HepG2 (cell line): ENCODE data around the gene SLC6A8. TPM values are rescaled to one million over a fixed set of nuclear protein-coding genes. Genes with fewer than 3 reads are reported as not detected.

Experiments used
- ATAC-seq: fragments of 200-7000 bp; cut with Tn5 transposase; 3 replicates; pipeline ENCODE4 v1.9.1; 2020; ENCODE audit warnings: mild to moderate bottlenecking, moderate library complexity
- BruUV-seq: library from RNA; stranded (reverse); fragments of 400-500 nt; replicated peaks from 2 replicates; lab custom pipeline; 2021; lab: Mats Ljungman, UMichigan
- CTCF ChIA-PET: fragments of 300-600 bp; formaldehyde crosslinking; extraction: SDS; loops from one replicate; lab custom pipeline; 2021; ENCODE audit warnings: low total read pairs, inconsistent platforms, low intra/inter-chr PET ratio; lab: Yijun Ruan, JAX
- POLR2A ChIA-PET: fragments of 350-600 bp; sonication (Branson Sonifier 250); formaldehyde crosslinking; loops from one replicate; lab custom pipeline; 2020; ENCODE audit warnings: antibody characterized with exemption, inconsistent platforms; lab: Yijun Ruan, JAX
- DNase-seq: peaks from one replicate; pipeline ENCODE4 v3.0.0-alpha.2; 2015; ENCODE audit warnings: low spot score
- FAIRE-seq: peaks from 3 replicates; lab custom pipeline; 2011; peaks lifted over from hg19 to GRCh38; lab: Jason Lieb, UNC
- H2AFZ ChIP-seq: one replicate; pipeline ENCODE4 v1.6.1; 2011; ENCODE audit warnings: low read length, inconsistent platforms
- H3K27ac ChIP-seq: fragments of 300-600 bp; 3 replicates; pipeline ENCODE4 v1.8.0; 2011; ENCODE audit warnings: mixed run types, mild to moderate bottlenecking, mixed read lengths, low read length, inconsistent platforms; ENCODE audit not compliant: insufficient read depth; ENCODE audit errors: extremely low read length
- H3K27me3 ChIP-seq, 2 experiments: fragments of 200-600 bp in 1 of 2; 2 replicates in 1 of 2; 3 replicates in 1 of 2; pipeline versions ENCODE4 v1.6.0 to v1.8.0; 2011; ENCODE audit warnings: low read length in 2 of 2, mild to moderate bottlenecking in 2 of 2, moderate library complexity in 2 of 2, inconsistent platforms in 1 of 2; ENCODE audit not compliant: insufficient read depth in 2 of 2, control insufficient read depth in 1 of 2
- H3K36me3 ChIP-seq, 2 experiments: fragments of 200-600 bp in 1 of 2; replicated peaks in 1 of 2; 2 replicates in 1 of 2; 3 replicates in 1 of 2; pipeline versions ENCODE4 v1.5.1 to v1.8.0; 2011; ENCODE audit warnings: low read length in 2 of 2, inconsistent platforms in 1 of 2; ENCODE audit not compliant: insufficient read depth in 2 of 2, control insufficient read depth in 1 of 2
- H3K4me1 ChIP-seq: 2 replicates; pipeline ENCODE4 v1.5.1; 2012; ENCODE audit warnings: low read length, inconsistent platforms; ENCODE audit not compliant: insufficient read depth
- H3K4me2 ChIP-seq: 2 replicates; pipeline ENCODE4 v1.6.0; 2011; ENCODE audit warnings: low read depth, low read length, inconsistent platforms
- H3K4me3 ChIP-seq, 3 experiments: fragments of 200-600 bp in 1 of 3; sonication (generic), shearing (Covaris generic) in 1 of 3; replicated peaks in 1 of 3; 2 replicates each; pipeline ENCODE4 v1.5.1; 2011 to 2016; ENCODE audit warnings: low read length in 3 of 3, inconsistent platforms in 2 of 3, low read depth in 2 of 3, mild to moderate bottlenecking in 2 of 3, control low read depth in 1 of 3, mixed read lengths in 1 of 3; ENCODE audit not compliant: insufficient read depth in 1 of 3
- H3K79me2 ChIP-seq: one replicate; pipeline ENCODE4 v1.6.1; 2011; ENCODE audit warnings: low read length, inconsistent platforms; ENCODE audit not compliant: insufficient read depth
- H3K9ac ChIP-seq: 2 replicates; pipeline ENCODE4 v1.6.0; 2011; ENCODE audit warnings: mild to moderate bottlenecking, low read depth, low read length, inconsistent platforms; ENCODE audit not compliant: insufficient read depth
- H3K9me3 ChIP-seq: 2 replicates; pipeline ENCODE4 v1.5.1; 2012; ENCODE audit warnings: mild to moderate bottlenecking, low read length
- H4K20me1 ChIP-seq: 2 replicates; pipeline ENCODE4 v1.6.0; 2011; ENCODE audit warnings: inconsistent platforms, mild to moderate bottlenecking, low read length, moderate library complexity; ENCODE audit not compliant: insufficient read depth
- LCORL ChIP-seq, 2 experiments: fragments of 450-650 bp in 1 of 2; sonication (generic) in 1 of 2; formaldehyde crosslinking in 1 of 2; IDR thresholded peaks; 2 replicates each; pipeline versions ENCODE4 v1.5.0 to v1.6.1; 2017 to 2020; ENCODE audit warnings: antibody characterized with exemption in 1 of 2, missing genetic modification reagents in 1 of 2
- MLLT10 ChIP-seq: sonication (generic); formaldehyde crosslinking; IDR thresholded peaks from 2 replicates; pipeline ENCODE4 v1.4.0; 2020; ENCODE audit warnings: missing genetic modification reagents
- RBFOX2 ChIP-seq: fragments of 200-400 bp; formaldehyde crosslinking; IDR thresholded peaks from 2 replicates; pipeline ENCODE4 v1.6.1; 2017; ENCODE audit warnings: low read depth, mild to moderate bottlenecking, low read length
- SMAD9 ChIP-seq: sonication (generic); formaldehyde crosslinking; IDR thresholded peaks from 2 replicates; pipeline ENCODE4 v1.5.1; 2020; ENCODE audit warnings: mild to moderate bottlenecking, missing genetic modification reagents
- WGBS: methylation state at CpG from one replicate; pipeline ENCODE4 v1.1.6; 2017; ENCODE audit warnings: low lambda C conversion rate; 5-methylcytosine and 5-hydroxymethylcytosine counted together
- in situ Hi-C: cut with HindIII; loops from 2 replicates; pipeline ENCODE4 v1.10.0; 2017; ENCODE audit warnings: low pct_unique_long_range_greater_than_20kb; ENCODE audit not compliant: extremely low pct_ligation_motif_present
- intact Hi-C: fragments of 100-400 bp; cut with micrococcal nuclease; formaldehyde crosslinking; loops from one replicate; pipeline ENCODE4 v1.10.0; 2022; ENCODE audit not compliant: unreplicated experiment
- polyA plus RNA-seq, 8 experiments: library from polyadenylated mRNA; depleted of rRNA in 3 of 8; stranded (reverse) in 7 of 8; unstranded in 1 of 8; fragments of >200 nt; fragmentation: Illumina TruSeq in 4 of 8; extraction: Trizol in 4 of 8; gene quantifications; 2 replicates each; pipeline versions ENCODE4 v1.2.1 to v1.2.3, GENCODE V29; 2011 to 2016; ENCODE audit warnings: low read depth in 4 of 8, missing spikeins in 1 of 8, mixed read lengths in 1 of 8; ENCODE audit not compliant: insufficient read depth in 1 of 8
- total RNA-seq, 5 experiments: library from RNA; depleted of rRNA; stranded (reverse); fragments of >200 nt; fragmentation: Illumina TruSeq; extraction: Trizol; gene quantifications; 2 replicates each; pipeline ENCODE4 v1.2.3, GENCODE V29; 2016; ENCODE audit warnings: low read depth in 1 of 5

The SLC6A8 gene
- total and polyA plus RNA-seq, 2 of the 13 experiments (the other 11 are each of a cell fraction or from before 2014, with no cell fraction given), result 13.9 to 176 TPM

GRCh38 chrX:153736871-153737441 is 49.2 kb downstream of the SLC6A8 start:
- Histone ChIP-seq H2AFZ (no peak overlapping the region), H3K9ac (no peak overlapping the region), H3K4me3 (no peak overlapping the region), H3K36me3 (0 out of 5 replicates have a peak, but pooled peaks cover 0 to 3% of the 10 kb centered on the region in 2 experiments), H3K4me1 (peaks cover 9% of the 10 kb centered on the region), H4K20me1 (no peaks in the 10 kb centered on the region), H3K27me3 (no peaks in the 10 kb centered on the region), H3K79me2 (no peaks in the 10 kb centered on the region), H3K9me3 (no peaks in the 10 kb centered on the region), H3K4me2 (no peak overlapping the region), H3K27ac (no peak overlapping the region)
- TF ChIP-seq SMAD9, result no peak
- TF ChIP-seq LCORL (IDR thresholded peaks at IDR 0.05), result peak; percentile 45; the same call in 1 of the 2 replicates
- TF ChIP-seq LCORL (CRISPR knock-in tag; IDR thresholded peaks at IDR 0.05), result no peak
- FAIRE-seq (no peak), DNase-seq (no peak), ATAC-seq (no peak)
- no CpG with 5 or more reads among the region's 15 CpGs for WGBS
- in situ Hi-C loops (no loop called here), intact Hi-C loops (no loop called here)
- ChIA-PET CTCF (no interaction called here), POLR2A (no interaction called here)
- BruUV-seq, result no TSS peak

- TF ChIP-seq RBFOX2, result 0 out of 2 replicates have a peak, but pooled peaks have one; percentile 33
- TF ChIP-seq MLLT10 (CRISPR knock-in tag), result no peak
- CTCF ChIA-PET, result no interaction called here
- H3K9ac ChIP-seq, result no peak overlapping the region
- no peaks in the 10 kb centered on the region for H3K27me3 ChIP-seq
- no CpG with 5 or more reads among the region's 27 CpGs for WGBS
- no peak for FAIRE-seq
- H3K36me3 ChIP-seq, result 0 out of 5 replicates have a peak, but pooled peaks cover 0 to 3% of the 10 kb centered on the region in 2 experiments
- intact Hi-C loops (no loop called here), in situ Hi-C loops (no loop called here)
- no peak overlapping the region for H3K27ac ChIP-seq
- no peaks in the 10 kb centered on the region for H4K20me1 ChIP-seq
- H3K4me3 ChIP-seq, result no peak overlapping the region
- no peak for ATAC-seq
- DNase-seq, result no peak
- peaks cover 6% of the 10 kb centered on the region; the same call in 1 of the 2 replicates for H3K4me1 ChIP-seq
- no TSS peak for BruUV-seq
- no peak overlapping the region for H3K4me2 ChIP-seq
- no peaks in the 10 kb centered on the region for H3K79me2 ChIP-seq
- no peak overlapping the region for H2AFZ ChIP-seq
- H3K9me3 ChIP-seq, result no peaks in the 10 kb centered on the region
- POLR2A ChIA-PET, result no interaction called here
Measured at GRCh38 chrX:153738056-153738605, 50.4 kb downstream of the SLC6A8 start.
